Activated CD4-positive, alpha-beta memory T cell treated with anti-CD3 and anti-CD28 coated beads, Interleukin-2, amount 10 ng/mL, durations not matched to agents 7 days and 5 days (primary cell): ENCODE results near the gene CSF3. TPM values are rescaled to one million over a fixed set of nuclear protein-coding genes. Genes with fewer than 3 reads are reported as not detected.

Experiments used
- CTCF ChIA-PET: fragments of 350-600 bp; sonication (Branson Sonifier 250); formaldehyde crosslinking; loops from one replicate; lab custom pipeline; 2021; ENCODE audit warnings: antibody characterized with exemption, inconsistent platforms; lab: Charles Lee
- POLR2A ChIA-PET: fragments of 350-600 bp; sonication (Branson Sonifier 250); formaldehyde crosslinking; loops from one replicate; lab custom pipeline; 2021; ENCODE audit warnings: antibody characterized with exemption; lab: Charles Lee
- DNase-seq: peaks from one replicate; pipeline ENCODE4 v3.0.0-alpha.2; 2020
- H3K27ac Mint-ChIP-seq: one replicate; pipeline ENCODE4 v1.8.0; 2021; ENCODE audit warnings: mild to moderate bottlenecking, mixed read lengths
- H3K27me3 Mint-ChIP-seq: one replicate; pipeline ENCODE4 v1.8.0; 2021; ENCODE audit warnings: mixed read lengths
- H3K36me3 Mint-ChIP-seq: one replicate; pipeline ENCODE4 v1.8.0; 2021; ENCODE audit warnings: low read depth, mixed read lengths
- H3K4me1 Mint-ChIP-seq: one replicate; pipeline ENCODE4 v1.8.0; 2021; ENCODE audit warnings: mixed read lengths
- H3K4me3 Mint-ChIP-seq: one replicate; pipeline ENCODE4 v1.8.0; 2021; ENCODE audit warnings: mild to moderate bottlenecking, mixed read lengths
- H3K9me3 Mint-ChIP-seq: one replicate; pipeline ENCODE4 v1.8.0; 2021; ENCODE audit warnings: mixed read lengths
- total RNA-seq, 2 experiments: library from RNA; stranded (reverse); gene quantifications; one replicate each; pipeline ENCODE4 v1.2.3, GENCODE V29; 2021

Gene CSF3
- total RNA-seq, 2 experiments from 2014 or later, result not detected

DNA sequence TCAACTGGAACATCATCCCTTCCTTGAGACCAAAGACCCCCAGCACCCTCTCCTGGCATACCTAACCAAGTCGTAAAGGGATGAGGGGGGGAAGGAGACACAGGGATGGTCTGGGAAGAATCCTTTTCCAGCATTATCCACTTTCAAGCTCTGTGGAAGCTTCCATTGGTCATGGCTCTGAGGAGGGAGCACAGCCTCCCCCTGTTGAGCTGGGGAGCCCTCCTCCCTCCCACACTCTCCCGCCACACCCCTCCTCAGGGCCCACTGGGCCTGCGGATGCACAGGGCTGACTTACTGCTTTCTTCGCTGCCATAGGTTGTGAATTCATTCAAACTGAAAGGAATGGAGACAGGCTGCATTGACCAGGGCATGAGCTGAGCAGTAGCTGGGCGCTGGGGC is 12.4 kb downstream of the CSF3 start:
- Mint-ChIP-seq H3K36me3 (peaks cover 54% of the 10 kb centered on the region), H3K27ac (no peak overlapping the region), H3K4me3 (no peak overlapping the region), H3K27me3 (no peaks in the 10 kb centered on the region), H3K9me3 (no peaks in the 10 kb centered on the region), H3K4me1 (peaks cover 25% of the 10 kb centered on the region)
- ChIA-PET POLR2A (interaction anchor here (0.7 to 1.1 kb wide), 2 partner anchors 80 to 298 kb away, joined by 3 read pairs; no protein-coding TSS in a partner anchor), CTCF (interaction anchor here (0.8 to 5.2 kb wide), 26 partner anchors 10 to 406 kb away, joined by 3 to 88 read pairs (median 5); partner anchors contain the start of genes CSF3, MED24, NR1D1 and PSMD3)
- DNase-seq, result no peak

DNA sequence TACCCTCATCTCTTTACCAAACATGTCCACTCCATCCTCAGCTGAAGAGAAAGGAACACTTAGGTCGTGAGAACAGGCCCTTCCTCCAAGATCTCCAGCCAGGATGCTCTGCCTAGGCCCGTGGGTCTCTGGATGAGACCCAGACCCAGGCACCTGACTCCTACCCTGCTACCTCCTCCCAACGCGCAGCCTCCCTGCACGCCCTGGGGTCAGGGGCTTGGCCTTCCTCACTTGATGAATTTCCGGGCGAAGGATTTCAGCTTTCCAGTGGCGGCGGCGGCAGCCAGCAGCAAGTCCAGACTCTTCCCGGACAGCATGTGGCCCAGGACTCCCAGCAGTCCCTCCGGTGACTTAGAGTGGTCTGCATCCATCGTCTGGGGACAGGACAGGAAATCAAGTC is 13.4 kb downstream of the CSF3 start:
- Mint-ChIP-seq H3K36me3 (peaks cover 56% of the 10 kb centered on the region), H3K27ac (no peak overlapping the region), H3K9me3 (no peaks in the 10 kb centered on the region), H3K4me1 (peaks cover 25% of the 10 kb centered on the region), H3K4me3 (no peak overlapping the region), H3K27me3 (no peaks in the 10 kb centered on the region)
- CTCF ChIA-PET, result interaction anchor here (0.5 to 4.0 kb wide), 5 partner anchors 47 to 81 kb away, joined by 4 to 18 read pairs (median 5); partner anchors contain the start of gene PSMD3
- no peak for DNase-seq
- POLR2A ChIA-PET, result no interaction called here

DNA sequence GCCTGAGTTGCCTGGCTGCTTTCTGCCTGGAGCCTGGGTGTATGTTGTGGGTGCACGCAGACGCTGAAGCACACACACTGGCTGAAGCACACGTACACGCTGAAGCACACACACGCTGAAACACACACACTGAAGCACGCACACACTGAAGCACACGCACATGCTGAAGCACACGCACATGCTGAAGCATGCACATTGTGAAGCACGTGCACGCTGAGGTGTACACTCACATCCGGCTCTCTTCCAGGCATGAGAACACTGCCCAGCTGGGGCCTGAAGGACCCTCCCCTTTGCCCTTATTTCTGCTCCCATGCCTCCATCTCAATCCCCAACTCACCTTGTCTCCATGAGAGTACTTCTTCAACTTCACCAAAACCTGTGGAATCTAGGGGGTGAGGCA is 16.5 kb downstream of the CSF3 start:
- H3K4me1 Mint-ChIP-seq, result peaks cover 5% of the 10 kb centered on the region
- no peak overlapping the region for H3K27ac Mint-ChIP-seq
- H3K9me3 Mint-ChIP-seq, result no peaks in the 10 kb centered on the region
- ChIA-PET POLR2A (interaction anchor here (0.9 kb wide), 1 partner anchor 23 kb away, joined by 3 read pairs; the partner anchor contains the start of gene MED24), CTCF (interaction anchor here (1.1 to 1.7 kb wide), 2 partner anchors 18 to 54 kb away, joined by 3 to 4 read pairs; no protein-coding TSS in a partner anchor)
- H3K36me3 Mint-ChIP-seq, result peaks cover 43% of the 10 kb centered on the region
- no peak overlapping the region for H3K4me3 Mint-ChIP-seq
- DNase-seq, result no peak
- no peaks in the 10 kb centered on the region for H3K27me3 Mint-ChIP-seq

DNA sequence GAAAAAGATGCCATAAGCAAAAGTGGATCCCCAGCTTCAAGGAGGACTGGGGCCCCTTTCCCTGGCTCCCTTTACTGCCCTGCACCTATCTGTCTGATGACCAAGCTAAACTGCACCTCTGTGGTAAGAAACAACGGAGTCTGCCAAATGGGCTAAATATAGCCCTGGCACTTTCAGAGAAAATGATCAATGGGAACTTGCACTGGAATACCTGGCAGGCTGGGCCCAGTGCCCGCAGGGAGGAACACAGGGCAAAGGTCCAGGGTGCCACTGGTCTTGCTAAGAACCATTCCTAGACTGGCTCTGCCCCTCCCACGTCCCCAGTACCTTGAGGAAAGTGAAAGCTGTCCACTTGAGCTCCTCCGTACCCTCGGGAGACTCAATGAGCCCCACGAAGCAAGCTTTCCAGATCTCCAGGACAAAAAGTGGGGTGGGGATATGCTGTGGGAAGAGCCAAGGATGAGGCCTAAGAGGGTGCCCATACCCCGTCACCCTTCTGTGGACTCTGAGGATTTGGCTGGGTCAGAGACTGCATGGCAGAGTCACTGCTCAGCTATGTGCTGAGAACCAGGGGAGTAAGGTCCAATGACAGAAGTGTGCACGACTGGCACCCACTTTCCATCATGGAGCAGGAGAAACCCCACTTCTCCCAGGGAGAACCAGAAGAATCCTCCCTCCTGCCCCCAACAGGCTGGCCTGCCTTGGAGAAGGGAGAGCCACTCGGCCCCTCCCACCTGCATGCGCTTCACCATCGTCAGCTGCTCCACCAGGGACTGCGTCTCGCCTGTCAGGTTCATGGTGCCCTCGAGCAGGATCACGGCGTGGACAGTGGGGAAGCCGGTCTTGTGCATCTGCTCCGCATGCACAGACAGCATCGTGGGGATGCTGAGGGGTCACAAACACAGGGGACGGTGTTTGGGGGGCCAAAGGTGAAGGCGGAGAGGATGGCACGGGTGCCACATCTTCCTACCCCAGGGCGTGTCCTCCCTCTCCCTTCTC is 17.4 kb downstream of the CSF3 start:
- Mint-ChIP-seq H3K27ac (no peak overlapping the region), H3K4me1 (no peaks in the 10 kb centered on the region), H3K9me3 (no peaks in the 10 kb centered on the region), H3K4me3 (no peak overlapping the region), H3K36me3 (peaks cover 37% of the 10 kb centered on the region), H3K27me3 (no peaks in the 10 kb centered on the region)
- POLR2A ChIA-PET, result interaction anchor here (0.9 kb wide), 1 partner anchor 22 kb away, joined by 3 read pairs; the partner anchor contains the start of gene MED24
- no peak for DNase-seq
- CTCF ChIA-PET, result interaction anchor here (1.1 to 1.7 kb wide), 2 partner anchors 19 to 53 kb away, joined by 3 to 4 read pairs; no protein-coding TSS in a partner anchor

DNA sequence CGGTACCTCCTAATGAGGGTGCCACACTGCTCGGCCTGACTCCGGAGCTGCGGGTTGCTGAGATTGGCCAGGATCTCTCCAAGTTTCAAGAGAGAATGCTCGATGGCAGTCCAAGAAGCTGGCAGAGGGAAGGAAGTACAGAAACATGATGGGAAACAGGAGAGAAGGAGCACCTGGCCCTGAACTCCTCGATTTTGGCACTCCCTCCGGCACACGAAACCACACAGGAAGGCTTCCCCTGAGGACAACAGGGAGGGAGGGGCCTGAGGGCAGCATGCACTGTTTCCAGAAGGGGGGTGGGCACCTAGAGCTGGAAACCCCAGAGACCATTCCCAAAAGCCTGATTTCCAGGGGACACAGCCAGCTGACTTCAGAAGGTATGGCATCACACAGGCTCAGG is 18.1 kb downstream of the CSF3 start:
- Mint-ChIP-seq H3K27ac (no peak overlapping the region), H3K9me3 (no peaks in the 10 kb centered on the region), H3K36me3 (peaks cover 34% of the 10 kb centered on the region), H3K4me3 (no peak overlapping the region), H3K27me3 (no peaks in the 10 kb centered on the region), H3K4me1 (no peaks in the 10 kb centered on the region)
- ChIA-PET POLR2A (no interaction called here), CTCF (interaction anchor here (0.6 to 1.7 kb wide), 2 partner anchors 53 to 87 kb away, joined by 3 to 4 read pairs; no protein-coding TSS in a partner anchor)
- DNase-seq, result no peak

DNA sequence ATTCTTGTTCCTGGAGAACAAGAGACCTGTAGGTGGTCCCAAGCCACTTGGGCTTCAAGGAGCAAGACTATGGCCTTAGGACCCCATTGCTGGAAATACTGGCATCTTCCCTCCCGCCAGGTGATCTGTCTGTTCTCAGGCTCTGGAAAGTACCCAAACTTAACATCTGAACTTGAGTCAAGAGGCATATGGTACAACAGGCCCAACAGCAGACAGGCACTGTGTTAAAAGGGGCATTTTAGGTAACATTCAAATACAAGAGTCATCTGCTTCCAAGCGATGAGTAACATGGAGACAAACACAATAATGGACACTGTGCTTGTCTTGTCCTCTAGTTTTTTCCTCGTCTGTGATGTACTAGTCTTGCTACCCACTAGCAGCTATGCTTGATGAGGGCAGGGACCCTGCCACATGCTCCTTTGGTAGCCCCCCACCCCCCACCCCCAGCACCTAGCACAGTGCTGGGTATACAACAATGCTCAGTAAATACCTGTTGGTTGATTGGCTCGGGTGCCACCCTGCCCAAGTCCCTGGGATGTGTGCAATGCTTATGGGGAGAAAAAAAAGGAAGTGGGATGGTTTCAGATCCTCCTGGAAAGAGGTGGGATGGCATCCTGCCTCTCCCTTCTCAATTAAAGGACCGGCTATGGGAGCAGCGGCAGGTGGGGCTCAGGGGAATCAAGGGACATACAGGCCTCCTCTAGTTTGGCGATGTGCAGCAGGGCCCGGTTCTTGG is 19.4 kb downstream of the CSF3 start:
- Mint-ChIP-seq H3K9me3 (no peaks in the 10 kb centered on the region), H3K4me3 (no peak overlapping the region), H3K27me3 (no peaks in the 10 kb centered on the region), H3K27ac (no peak overlapping the region), H3K4me1 (no peaks in the 10 kb centered on the region), H3K36me3 (peaks cover 24% of the 10 kb centered on the region)
- ChIA-PET CTCF (interaction anchor here (1.1 to 1.5 kb wide), 3 partner anchors 41 to 78 kb away, joined by 3 to 4 read pairs (median 4); no protein-coding TSS in a partner anchor), POLR2A (interaction anchor here (1.3 kb wide), 1 partner anchor 8 kb away, joined by 4 read pairs; no protein-coding TSS in a partner anchor)
- DNase-seq, result no peak

DNA sequence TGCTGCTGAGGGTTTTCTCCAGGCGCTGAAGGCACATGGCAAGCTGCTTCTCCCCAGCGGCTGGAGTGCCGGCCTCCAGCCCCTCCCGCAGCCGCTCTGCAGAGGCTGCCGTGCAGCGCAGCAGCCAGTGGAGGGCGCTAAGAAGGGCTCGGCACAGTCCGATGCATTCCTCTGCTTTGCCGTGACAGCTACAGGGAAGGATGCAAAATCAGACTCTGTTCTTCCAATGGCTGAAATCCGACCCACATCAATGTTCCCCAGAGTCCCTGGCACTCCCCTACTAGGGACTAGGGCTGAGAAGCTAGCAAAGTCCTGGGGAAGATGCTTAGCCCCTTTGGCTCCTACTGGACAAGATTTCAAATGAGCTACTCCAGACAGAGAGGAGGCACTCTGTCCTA is 19.9 kb downstream of the CSF3 start:
- CTCF ChIA-PET, result interaction anchor here (1.1 to 5.0 kb wide), 4 partner anchors 9 to 78 kb away, joined by 3 to 27 read pairs (median 4); no protein-coding TSS in a partner anchor
- no peak for DNase-seq
- no peak overlapping the region for H3K4me3 Mint-ChIP-seq
- H3K9me3 Mint-ChIP-seq, result no peaks in the 10 kb centered on the region
- no peaks in the 10 kb centered on the region for H3K4me1 Mint-ChIP-seq
- H3K27me3 Mint-ChIP-seq, result no peaks in the 10 kb centered on the region
- peaks cover 21% of the 10 kb centered on the region for H3K36me3 Mint-ChIP-seq
- POLR2A ChIA-PET, result interaction anchor here (1.3 kb wide), 1 partner anchor 9 kb away, joined by 4 read pairs; no protein-coding TSS in a partner anchor
- H3K27ac Mint-ChIP-seq, result no peak overlapping the region

DNA sequence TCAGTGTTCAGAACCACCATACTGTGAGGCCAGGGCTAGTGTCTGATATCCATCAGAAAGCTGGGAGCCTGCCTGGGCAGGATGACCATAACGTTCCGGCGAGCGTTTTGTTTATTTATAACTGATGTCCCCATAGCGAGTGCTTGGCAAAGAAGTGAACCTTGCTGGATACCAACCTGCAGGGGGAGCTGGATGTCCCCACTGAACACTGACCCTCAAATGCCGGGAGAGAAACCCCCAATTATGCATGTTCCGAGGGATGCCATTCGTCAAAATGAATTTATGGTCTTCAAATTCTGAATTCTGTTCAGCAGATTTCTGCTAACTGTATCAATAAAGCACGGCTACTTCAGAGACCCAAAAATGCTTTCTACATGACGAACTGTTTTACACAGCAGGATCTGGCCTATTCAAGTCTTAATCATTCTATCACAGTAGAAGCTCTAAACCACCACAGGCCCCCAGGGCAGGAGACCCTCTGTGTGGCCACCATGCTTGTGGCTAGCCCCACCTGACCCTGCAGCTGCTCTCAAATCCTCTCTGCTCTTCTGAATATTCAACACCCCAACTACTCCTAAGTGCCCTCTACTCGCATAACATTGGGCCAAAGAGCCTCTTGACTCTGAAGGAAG is 23.8 kb downstream of the CSF3 start:
- H3K27me3 Mint-ChIP-seq, result no peaks in the 10 kb centered on the region
- no peak for DNase-seq
- POLR2A ChIA-PET, result interaction anchor here (1.5 kb wide), 1 partner anchor 14 kb away, joined by 4 read pairs; no protein-coding TSS in a partner anchor
- H3K4me3 Mint-ChIP-seq, result no peak overlapping the region
- no peaks in the 10 kb centered on the region for H3K4me1 Mint-ChIP-seq
- no peak overlapping the region for H3K27ac Mint-ChIP-seq
- H3K36me3 Mint-ChIP-seq, result peaks cover 11% of the 10 kb centered on the region
- no peaks in the 10 kb centered on the region for H3K9me3 Mint-ChIP-seq
- CTCF ChIA-PET, result interaction anchor here (1.2 to 5.0 kb wide), 4 partner anchors 12 to 47 kb away, joined by 5 to 27 read pairs (median 6); partner anchors contain the start of gene CSF3

DNA sequence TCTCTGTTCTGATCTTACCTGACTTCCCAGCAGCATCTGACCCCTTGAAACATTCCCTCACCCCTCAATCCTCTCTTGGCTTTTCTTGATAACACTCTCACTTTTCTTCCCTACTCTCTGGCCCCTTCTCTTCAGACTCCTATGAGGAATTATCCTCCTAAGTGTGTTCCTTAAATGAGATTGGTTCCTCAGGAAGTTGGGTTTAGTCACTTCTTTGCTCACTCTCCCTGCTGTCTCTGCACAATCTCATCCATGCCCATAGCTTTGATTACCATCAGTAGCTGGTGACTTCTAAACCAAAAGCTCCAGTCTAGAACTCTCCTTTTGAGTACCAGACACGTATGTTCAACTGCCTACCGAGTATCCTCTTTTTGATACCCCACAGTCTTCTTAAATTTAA is 26.0 kb downstream of the CSF3 start:
- no peak for DNase-seq
- Mint-ChIP-seq H3K9me3 (no peaks in the 10 kb centered on the region), H3K36me3 (peaks cover 18% of the 10 kb centered on the region), H3K4me3 (no peak overlapping the region), H3K4me1 (no peaks in the 10 kb centered on the region), H3K27me3 (no peaks in the 10 kb centered on the region), H3K27ac (no peak overlapping the region)
- CTCF ChIA-PET, result interaction anchor here (0.6 to 1.3 kb wide), 2 partner anchors 14 to 34 kb away, joined by 3 to 6 read pairs; no protein-coding TSS in a partner anchor
- POLR2A ChIA-PET, result interaction anchor here (1.9 kb wide), 1 partner anchor 13 kb away, joined by 6 read pairs; the partner anchor contains the start of gene MED24

DNA sequence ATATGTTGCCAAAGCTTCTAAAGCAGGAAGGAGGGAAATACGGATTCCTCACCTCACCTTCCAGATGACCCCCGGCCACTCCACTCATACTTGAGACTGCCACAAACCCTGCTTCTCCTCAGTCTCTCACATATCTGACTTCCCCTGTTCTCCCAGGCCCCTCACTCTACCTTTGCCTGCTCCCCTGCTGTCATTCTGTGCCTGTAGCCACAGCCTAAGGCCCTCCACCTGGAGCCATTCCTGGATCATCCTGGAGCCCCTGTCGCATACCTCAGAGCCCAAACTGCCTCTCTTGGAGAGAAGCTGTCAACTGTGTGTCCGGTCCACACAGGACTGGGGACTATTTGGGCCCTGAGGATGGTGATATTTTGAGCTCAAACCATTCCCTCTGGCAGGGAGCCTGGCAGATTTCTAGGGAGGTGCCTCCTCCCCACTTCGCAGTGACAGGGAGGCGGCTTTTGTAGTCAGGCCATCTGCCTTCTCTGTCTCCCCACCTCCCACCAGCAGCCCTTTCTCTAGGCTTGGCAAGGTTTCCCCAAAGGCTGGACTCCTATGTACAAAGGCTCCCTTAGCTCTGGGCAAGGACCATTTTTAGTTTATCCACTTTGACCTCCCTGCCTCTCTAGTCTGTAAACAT is 41.3 kb downstream of the CSF3 start:
- Mint-ChIP-seq H3K4me3 (no peak overlapping the region), H3K27me3 (peaks cover 20% of the 10 kb centered on the region), H3K9me3 (no peaks in the 10 kb centered on the region), H3K4me1 (peaks cover 26% of the 10 kb centered on the region), H3K36me3 (peaks cover 11% of the 10 kb centered on the region), H3K27ac (no peak overlapping the region)
- CTCF ChIA-PET, result interaction anchor here (1.7 to 4.1 kb wide), 2 partner anchors 18 to 57 kb away, joined by 4 to 32 read pairs; no protein-coding TSS in a partner anchor
- POLR2A ChIA-PET, result interaction anchor here (0.9 to 2.5 kb wide), 3 partner anchors 13 to 82 kb away, joined by 3 to 5 read pairs (median 3); no protein-coding TSS in a partner anchor
- DNase-seq, result no peak

DNA sequence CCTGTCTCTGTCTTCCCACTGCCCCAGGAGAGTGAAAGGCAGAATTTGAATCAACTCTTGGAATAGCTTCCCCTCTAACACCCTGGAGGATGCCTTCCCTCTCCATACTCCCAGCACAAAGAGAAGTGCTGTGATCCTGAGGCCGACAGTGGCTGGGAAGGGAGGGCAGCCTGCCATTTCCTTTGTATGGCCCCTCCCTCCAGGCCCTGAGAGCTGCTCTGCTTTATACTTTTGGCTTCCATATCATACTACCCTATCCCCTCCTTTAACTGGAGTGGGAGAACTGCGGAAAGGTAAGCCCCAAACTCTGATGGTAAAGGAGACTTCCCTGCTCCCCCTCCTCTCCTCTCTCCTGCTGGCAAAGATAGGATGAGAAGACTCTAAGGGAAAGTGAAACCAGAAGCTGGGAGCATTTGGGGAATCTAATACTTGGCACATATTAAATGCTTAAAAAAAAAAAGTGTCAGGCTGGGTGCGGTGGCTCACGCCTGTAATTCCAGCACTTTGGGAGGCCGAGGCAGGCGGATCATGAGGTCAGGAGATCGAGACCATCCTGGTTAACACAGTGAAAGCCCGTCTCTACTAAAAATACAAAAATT is 43.0 kb downstream of the CSF3 start:
- H3K27me3 Mint-ChIP-seq, result peaks cover 30% of the 10 kb centered on the region
- peaks cover 27% of the 10 kb centered on the region for H3K4me1 Mint-ChIP-seq
- no peak overlapping the region for H3K27ac Mint-ChIP-seq
- ChIA-PET POLR2A (interaction anchor here (1.3 to 2.5 kb wide), 5 partner anchors 11 to 305 kb away, joined by 4 to 6 read pairs (median 4); partner anchors contain the start of gene NR1D1), CTCF (interaction anchor here (1.2 to 2.4 kb wide), 3 partner anchors 15 to 31 kb away, joined by 4 to 11 read pairs (median 6); no protein-coding TSS in a partner anchor)
- peaks cover 2% of the 10 kb centered on the region for H3K36me3 Mint-ChIP-seq
- DNase-seq, result no peak
- no peak overlapping the region for H3K4me3 Mint-ChIP-seq
- no peaks in the 10 kb centered on the region for H3K9me3 Mint-ChIP-seq
